CD14-positive monocyte (primary cell): ENCODE data around the gene KIF4B. TPM values are rescaled to one million over a fixed set of nuclear protein-coding genes. Genes with fewer than 3 reads are reported as not detected.

Experiments
- DNase-seq, 3 donors: peaks; one replicate each; pipeline ENCODE4 v3.0.0-alpha.2; 2011 to 2022
- H2AFZ ChIP-seq: 2 replicates; pipeline ENCODE4 v1.6.0; 2012; ENCODE audit warnings: mild to moderate bottlenecking, low read depth, low read length, inconsistent platforms; ENCODE audit not compliant: insufficient read depth, poor library complexity, severe bottlenecking
- H3K27ac ChIP-seq, 2 donors: 1 replicate in 1 of 2; 2 replicates in 1 of 2; pipeline ENCODE4 v1.5.1; 2012 to 2013; ENCODE audit warnings: low read length in 2 of 2, control low read depth in 1 of 2, inconsistent platforms in 1 of 2, low read depth in 1 of 2, mild to moderate bottlenecking in 1 of 2
- H3K27me3 ChIP-seq, 2 donors: one replicate each; pipeline versions ENCODE4 v1.6.0 to v1.6.1; 2011 to 2013; ENCODE audit warnings: low read length in 2 of 2; ENCODE audit not compliant: control insufficient read depth in 2 of 2, insufficient read depth in 2 of 2
- H3K36me3 ChIP-seq, 2 donors: replicated peaks in 1 of 2; 1 replicate in 1 of 2; 2 replicates in 1 of 2; pipeline versions ENCODE4 v1.5.1 to v1.6.1; 2012 to 2013; ENCODE audit warnings: low read length in 2 of 2, control low read depth in 1 of 2, inconsistent platforms in 1 of 2, mild to moderate bottlenecking in 1 of 2; ENCODE audit not compliant: insufficient read depth in 2 of 2, control insufficient read depth in 1 of 2
- H3K4me1 ChIP-seq, 2 donors: 1 replicate in 1 of 2; 2 replicates in 1 of 2; pipeline versions ENCODE4 v1.5.1 to v1.6.1; 2012 to 2013; ENCODE audit warnings: low read length in 2 of 2, control low read depth in 1 of 2, inconsistent platforms in 1 of 2, mild to moderate bottlenecking in 1 of 2, moderate library complexity in 1 of 2; ENCODE audit not compliant: insufficient read depth in 2 of 2, control insufficient read depth in 1 of 2
- H3K4me2 ChIP-seq: replicated peaks from 2 replicates; pipeline ENCODE3; 2012; ENCODE audit warnings: low read length, moderate library complexity, mild to moderate bottlenecking; ENCODE audit not compliant: poor library complexity, severe bottlenecking; ENCODE audit errors: extremely low read depth
- H3K4me3 ChIP-seq, 3 experiments: fragments of 200-600 bp in 1 of 3; sonication (generic) in 1 of 3; replicated peaks in 1 of 3; 1 replicate in 2 of 3; 2 replicates in 1 of 3; pipeline ENCODE4 v1.5.1; 2011 to 2013; ENCODE audit warnings: low read length in 3 of 3, mild to moderate bottlenecking in 3 of 3, control low read depth in 2 of 3, low read depth in 2 of 3, inconsistent platforms in 1 of 3, moderate library complexity in 1 of 3
- H3K79me2 ChIP-seq: 2 replicates; pipeline ENCODE4 v1.6.0; 2012; ENCODE audit warnings: mild to moderate bottlenecking, control low read depth, inconsistent platforms, low read length, moderate library complexity; ENCODE audit not compliant: insufficient read depth
- H3K9ac ChIP-seq: 2 replicates; pipeline ENCODE4 v1.6.0; 2017; ENCODE audit warnings: low read length, mild to moderate bottlenecking; ENCODE audit not compliant: insufficient read depth, poor library complexity, severe bottlenecking
- H3K9me3 ChIP-seq, 2 donors: replicated peaks in 1 of 2; 1 replicate in 1 of 2; 2 replicates in 1 of 2; pipeline versions ENCODE4 v1.5.1 to v1.6.1; 2012 to 2013; ENCODE audit warnings: low read length in 2 of 2, control low read depth in 1 of 2; ENCODE audit not compliant: control insufficient read depth in 1 of 2, insufficient read depth in 1 of 2
- H4K20me1 ChIP-seq: 2 replicates; pipeline ENCODE4 v1.6.0; 2012; ENCODE audit warnings: mild to moderate bottlenecking, low read length, control low read depth, moderate library complexity; ENCODE audit not compliant: insufficient read depth
- H3K27ac Mint-ChIP-seq, 7 donors: one replicate each; pipeline ENCODE4 v1.8.0; 2020; ENCODE audit warnings: mild to moderate bottlenecking in 7 of 7, mixed read lengths in 7 of 7, moderate library complexity in 6 of 7, inconsistent platforms in 2 of 7
- H3K27me3 Mint-ChIP-seq, 3 donors: one replicate each; pipeline ENCODE4 v1.8.0; 2021 to 2022; ENCODE audit warnings: low read depth in 3 of 3, mild to moderate bottlenecking in 3 of 3, mixed read lengths in 3 of 3, moderate library complexity in 3 of 3, inconsistent platforms in 1 of 3
- H3K36me3 Mint-ChIP-seq, 2 donors: one replicate each; pipeline ENCODE4 v1.8.0; 2020; ENCODE audit warnings: mixed read lengths in 2 of 2, inconsistent platforms in 1 of 2, mild to moderate bottlenecking in 1 of 2
- H3K4me1 Mint-ChIP-seq: one replicate; pipeline ENCODE4 v1.8.0; 2020; ENCODE audit warnings: mild to moderate bottlenecking, mixed read lengths
- H3K4me3 Mint-ChIP-seq, 2 donors: one replicate each; pipeline ENCODE4 v1.8.0; 2020; ENCODE audit warnings: mild to moderate bottlenecking in 2 of 2, mixed read lengths in 2 of 2, moderate library complexity in 1 of 2
- H3K9me3 Mint-ChIP-seq, 7 donors: one replicate each; pipeline ENCODE4 v1.8.0; 2020 to 2022; ENCODE audit warnings: mixed read lengths in 7 of 7, mild to moderate bottlenecking in 6 of 7, moderate library complexity in 6 of 7, inconsistent platforms in 2 of 7
- CTCF ChIP-seq: fragments of 200-600 bp; IDR thresholded peaks from one replicate; pipeline ENCODE4 v1.8.0; 2022; ENCODE audit warnings: antibody characterized with exemption, mild to moderate bottlenecking
- WGBS: methylation state at CpG from one replicate; pipeline ENCODE4 v1.1.5; 2013; ENCODE audit warnings: missing lambda C conversion rate; ENCODE audit not compliant: insufficient coverage; 5-methylcytosine and 5-hydroxymethylcytosine counted together
- intact Hi-C, 2 donors: fragments of 100-400 bp; cut with micrococcal nuclease; formaldehyde crosslinking; loops; one replicate each; pipeline versions ENCODE4 v1.15.0 to v1.15.1; 2023
- polyA plus RNA-seq, 3 donors: library from polyadenylated mRNA; depleted of rRNA in 1 of 3; unstranded in 2 of 3; stranded (reverse) in 1 of 3; fragments of 300-500 nt in 2 of 3; fragments of >200 nt in 1 of 3; fragmentation: Illumina TruSeq in 2 of 3; gene quantifications; 1 replicate in 2 of 3; 2 replicates in 1 of 3; pipeline ENCODE4 v1.2.3, GENCODE V29; 2012 to 2021

KIF4B gene
- polyA plus RNA-seq, 3 donors: 0.01 TPM; not detected in 2

DNA sequence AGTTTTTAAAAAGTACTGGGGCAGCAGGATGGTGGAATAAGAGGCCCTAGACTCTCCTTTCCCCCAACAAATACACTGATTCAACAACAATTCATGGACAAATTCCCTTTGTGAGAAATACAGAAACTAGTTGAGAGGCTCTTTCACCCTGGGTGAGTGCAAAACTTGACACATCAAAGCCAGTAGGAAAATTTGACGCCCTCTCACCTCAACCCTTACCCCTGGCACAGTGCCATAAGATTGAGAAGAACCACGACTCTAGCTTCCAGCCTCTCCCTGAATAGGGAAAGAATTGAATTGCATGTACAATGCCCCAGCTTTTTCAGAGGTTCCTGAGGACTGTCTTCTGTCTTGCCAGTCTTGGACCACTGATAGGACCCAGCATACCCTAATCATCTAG lies 12.3 kb downstream of the KIF4B start:
- H3K27ac Mint-ChIP-seq: no peak overlapping the region
- no peak overlapping the region for H3K4me3 ChIP-seq
- H3K4me3 Mint-ChIP-seq: no peak overlapping the region
- H3K36me3 Mint-ChIP-seq: no peaks in the 10 kb centered on the region
- H3K9me3 ChIP-seq: no peaks in the 10 kb centered on the region
- no peaks in the 10 kb centered on the region for H3K36me3 ChIP-seq
- no peak overlapping the region for H3K4me2 ChIP-seq
- H3K4me1 ChIP-seq: no peaks in the 10 kb centered on the region
- H3K27me3 ChIP-seq: peaks cover 0 to 4% of the 10 kb centered on the region in 2 donors
- peaks cover 2% of the 10 kb centered on the region for H3K4me1 Mint-ChIP-seq
- H3K79me2 ChIP-seq: no peaks in the 10 kb centered on the region
- no peak overlapping the region for H3K27ac ChIP-seq
- intact Hi-C loops: no loop called here
- peaks cover 0 to 9% (median 2%) of the 10 kb centered on the region in 7 donors for H3K9me3 Mint-ChIP-seq
- WGBS: no CpG with 5 or more reads among the region's 2 CpGs
- DNase-seq: no peak
- no peak overlapping the region for H3K9ac ChIP-seq
- no peak overlapping the region for H2AFZ ChIP-seq
- peaks cover 0 to 7% (median 1%) of the 10 kb centered on the region in 3 donors for H3K27me3 Mint-ChIP-seq
- TF ChIP-seq CTCF: no peak
- H4K20me1 ChIP-seq: no peaks in the 10 kb centered on the region

DNA sequence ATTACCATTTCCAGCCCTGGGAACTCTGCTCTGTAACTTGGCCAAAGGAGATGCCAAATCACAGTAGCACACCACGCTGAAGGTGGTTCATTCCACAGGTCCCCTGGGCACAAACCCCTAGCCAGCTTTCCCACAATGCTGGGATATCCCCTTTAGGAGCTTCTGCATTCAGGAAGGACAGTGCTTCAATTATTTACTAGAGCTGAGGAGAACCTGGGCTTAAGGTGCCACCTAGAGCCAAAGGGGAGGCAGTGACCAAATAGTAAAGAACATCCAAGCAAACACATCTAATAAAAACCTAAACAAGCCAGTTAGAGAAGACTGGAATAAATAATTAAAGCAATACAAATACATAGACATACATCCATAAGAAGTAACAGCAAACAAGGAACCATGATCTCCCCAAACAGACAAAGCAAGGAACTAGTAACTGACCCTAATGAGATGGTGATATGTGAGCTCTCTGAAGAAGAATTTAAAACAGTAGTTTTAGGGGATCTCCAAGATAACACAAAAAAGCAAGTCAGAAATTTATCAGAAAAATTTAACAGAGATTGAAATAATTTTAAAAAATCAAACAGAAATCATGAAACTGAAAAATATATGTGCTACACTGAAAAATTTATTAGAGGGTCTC lies 14.6 kb downstream of the KIF4B start:
- Histone ChIP-seq H3K36me3 (no peaks in the 10 kb centered on the region), H3K4me1 (no peaks in the 10 kb centered on the region), H3K9ac (no peak overlapping the region), H3K27ac (no peak overlapping the region), H3K4me3 (no peak overlapping the region), H3K27me3 (peaks cover 0 to 4% of the 10 kb centered on the region in 2 donors), H3K4me2 (no peak overlapping the region), H4K20me1 (no peaks in the 10 kb centered on the region), H2AFZ (no peak overlapping the region), H3K9me3 (no peaks in the 10 kb centered on the region), H3K79me2 (no peaks in the 10 kb centered on the region)
- Mint-ChIP-seq H3K36me3 (no peaks in the 10 kb centered on the region), H3K27ac (no peak overlapping the region), H3K4me1 (peaks cover 2% of the 10 kb centered on the region), H3K4me3 (no peak overlapping the region), H3K9me3 (peaks cover 0 to 9% (median 2%) of the 10 kb centered on the region in 7 donors), H3K27me3 (peaks cover 0 to 7% (median 1%) of the 10 kb centered on the region in 3 donors)
- no peak for TF ChIP-seq CTCF
- intact Hi-C loops: no loop called here
- no peak for DNase-seq
- 22% methylated on average over 1 of the region's 1 CpG for WGBS
